HG03025 (cell line): ENCODE results near the gene RAB7B.
"Not testable (repeated sequence)": the region's sequence is repeated elsewhere in the genome, so short reads cannot be mapped to it uniquely, and the experiment has no call there.

ENCODE experiments used
- ATAC-seq: cut with Tn5 transposase; IDR thresholded peaks from one replicate; pipeline ENCODE4 v1.9.1; 2021; ENCODE audit warnings: mild to moderate bottlenecking, moderate library complexity; ENCODE audit not compliant: unreplicated experiment, low FRiP score

The RAB7B gene

DNA sequence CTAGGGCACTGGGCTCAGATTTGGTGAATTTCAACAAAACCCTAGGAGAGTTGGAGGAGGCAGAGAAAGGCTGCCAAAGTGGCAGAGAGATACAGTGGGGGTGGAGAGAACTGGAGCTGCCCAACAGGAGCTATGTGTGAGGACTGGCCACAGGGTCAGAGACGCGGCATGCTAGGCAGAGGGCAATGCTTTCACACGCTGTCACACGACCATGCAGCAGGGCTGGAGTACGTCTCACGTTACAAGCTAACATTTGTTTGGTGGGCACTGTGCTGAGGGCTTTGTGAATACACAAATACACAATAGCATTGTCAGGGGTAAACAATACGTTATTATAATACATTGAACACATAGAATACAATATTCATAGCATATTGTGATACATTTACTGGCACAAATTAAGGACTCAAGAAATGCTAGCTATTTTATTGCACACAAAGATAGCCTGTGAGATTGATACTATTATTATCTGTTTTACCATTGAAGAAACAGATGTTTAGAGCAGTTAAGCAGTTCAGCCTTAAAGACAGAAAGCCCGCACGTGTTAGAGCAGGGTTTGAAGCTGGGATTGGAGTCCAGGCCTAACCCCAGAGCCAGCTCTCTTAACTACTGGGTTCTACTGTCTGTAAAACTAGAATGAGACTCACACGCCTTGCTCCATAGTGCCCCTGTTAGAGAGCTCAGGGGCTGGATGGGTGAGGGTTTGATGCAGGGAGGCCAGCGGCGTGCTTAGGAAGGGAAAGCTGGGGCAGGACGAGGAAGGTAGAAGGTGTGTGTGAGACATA, 4.5 kb downstream of the RAB7B start:
- no peak for ATAC-seq

- ATAC-seq = not testable (repeated sequence)
Measured at GRCh38 chr1:205996641-205997040, 6.6 kb downstream of the RAB7B start.

- ATAC-seq = no peak
Measured at GRCh38 chr1:205994346-205994745, 8.8 kb downstream of the RAB7B start.

DNA sequence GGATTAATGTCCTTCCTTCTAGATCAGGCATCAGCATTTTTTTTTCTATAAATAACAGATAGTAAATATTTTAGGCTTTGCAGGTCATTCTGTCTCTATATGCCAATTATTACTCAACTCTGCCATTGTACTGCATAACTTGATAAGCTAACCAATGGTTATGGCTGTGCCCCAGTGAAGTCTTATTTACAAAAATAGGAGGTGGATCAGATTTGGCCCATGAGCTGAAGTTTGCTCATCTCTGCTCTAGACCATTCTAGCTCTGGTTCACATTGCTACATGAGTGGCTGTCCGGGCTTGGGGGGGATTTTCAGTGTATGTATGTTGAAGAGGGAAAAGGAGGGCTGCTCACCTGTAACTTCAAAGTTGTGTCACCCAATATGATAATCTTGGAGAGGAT, 10.1 kb downstream of the RAB7B start:
- no peak for ATAC-seq

DNA sequence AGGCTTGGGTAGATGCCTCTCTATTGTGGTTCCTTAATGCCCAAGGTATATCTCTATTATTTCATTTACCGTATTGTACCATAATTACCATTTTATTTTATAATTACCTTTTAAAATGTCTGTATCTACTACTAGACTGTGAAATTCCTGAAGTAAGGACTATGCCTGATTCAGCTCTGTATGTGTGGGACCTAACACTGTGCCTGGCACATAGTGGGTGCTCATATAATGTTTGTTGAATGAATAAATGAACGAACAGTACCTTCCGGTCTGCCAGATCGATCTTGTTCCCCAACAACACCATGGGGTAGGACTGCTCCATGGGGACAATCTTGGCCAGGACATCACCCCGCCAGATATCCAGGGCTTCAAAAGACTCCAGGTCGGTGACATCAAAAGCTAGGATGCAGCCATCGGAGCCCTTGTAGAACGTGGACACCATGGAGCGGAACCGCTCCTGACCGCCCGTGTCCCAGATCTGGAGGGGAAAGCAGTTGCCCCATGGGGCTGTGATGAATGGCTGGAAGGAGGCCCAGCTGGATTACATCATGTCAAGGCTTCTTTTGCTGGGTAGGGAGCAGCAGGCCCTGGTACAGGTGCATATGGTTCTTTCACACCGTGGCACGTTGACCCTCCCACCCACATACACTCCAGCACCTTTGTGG, 10.8 kb downstream of the RAB7B start:
- no peak for ATAC-seq

DNA sequence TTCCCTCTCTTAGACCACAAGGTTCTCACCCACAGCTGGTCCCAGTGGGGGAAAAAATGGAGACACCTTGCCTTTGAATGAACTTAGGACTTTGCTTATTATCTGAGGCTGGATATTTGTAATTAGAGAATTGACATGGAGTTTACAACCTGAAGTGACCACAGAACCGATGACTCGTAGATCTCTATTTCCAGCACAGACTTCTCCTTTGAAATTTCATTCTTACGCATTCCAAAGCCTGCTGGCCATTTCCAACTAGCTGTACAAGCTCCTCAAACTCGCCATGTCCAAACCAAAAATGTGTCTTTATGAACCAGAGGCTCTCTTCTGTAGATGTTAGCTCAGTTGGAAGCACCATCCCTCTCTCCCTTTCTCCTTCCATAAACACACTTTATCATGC, 12.0 kb downstream of the RAB7B start:
- no peak for ATAC-seq

- ATAC-seq = no peak
Measured at GRCh38 chr1:205990226-205990625, 13.0 kb downstream of the RAB7B start.

DNA sequence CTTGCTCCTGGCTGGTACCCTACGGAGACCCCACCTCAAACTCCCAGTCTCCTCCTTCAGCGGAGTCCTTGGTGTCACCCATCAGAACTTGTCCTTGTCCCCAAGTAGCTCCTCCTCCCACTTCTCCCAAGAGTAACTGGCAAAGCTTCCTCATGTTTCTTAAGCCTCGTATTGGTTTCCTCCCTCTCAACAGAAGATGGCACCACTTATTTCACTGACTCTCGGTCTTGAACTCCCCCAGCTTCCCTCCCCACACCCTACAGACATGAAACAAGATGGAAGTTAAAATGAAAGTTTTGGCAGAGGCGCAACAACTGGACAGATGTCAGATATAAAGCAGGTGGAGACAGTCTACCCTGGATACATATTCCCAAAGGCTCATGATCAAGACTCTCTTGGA, 13.4 kb downstream of the RAB7B start:
- ATAC-seq = no peak

DNA sequence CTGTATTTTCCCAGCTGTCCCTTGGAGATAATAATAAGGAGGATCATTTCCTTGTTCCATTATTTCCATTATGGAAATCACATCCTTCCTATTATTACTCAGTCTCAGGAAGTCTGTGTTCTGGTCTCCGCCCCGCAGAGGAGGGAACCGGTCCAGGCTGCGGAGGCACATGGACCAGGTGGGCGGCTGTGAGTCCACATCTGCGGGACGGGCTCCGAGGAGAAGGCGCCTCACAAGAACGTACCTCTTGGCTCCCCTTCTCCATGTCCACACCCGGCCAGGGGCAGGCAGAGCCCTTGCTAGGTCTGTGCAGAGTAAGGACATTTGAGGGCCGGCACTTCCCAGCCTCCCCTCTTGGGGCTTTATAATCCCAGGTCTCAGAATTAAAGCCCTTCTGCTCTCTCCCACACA, 14.6 kb downstream of the RAB7B start:
- no peak for ATAC-seq

DNA sequence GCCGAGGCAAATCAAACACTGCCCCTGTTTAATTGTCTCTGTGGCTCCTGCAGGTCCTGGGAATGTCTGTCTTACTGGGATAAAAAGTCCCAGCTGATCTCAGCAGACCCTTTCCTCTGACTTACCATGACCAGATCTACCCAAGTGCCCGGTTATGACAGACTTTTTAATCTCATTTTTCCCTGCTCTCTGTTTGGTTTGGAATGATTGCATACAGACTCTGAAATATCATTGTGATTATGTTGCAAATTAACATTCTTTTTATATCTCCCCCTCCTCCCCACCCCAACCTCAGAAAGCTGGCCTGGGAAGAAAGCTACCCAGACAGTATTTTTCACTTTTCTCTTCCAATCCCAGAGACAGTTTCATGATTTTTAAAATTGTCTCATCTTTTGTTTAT, 16.3 kb downstream of the RAB7B start:
- no peak for ATAC-seq

GRCh38 chr1:205986292-205986691, 16.9 kb downstream of the RAB7B start:
- no peak for ATAC-seq

DNA sequence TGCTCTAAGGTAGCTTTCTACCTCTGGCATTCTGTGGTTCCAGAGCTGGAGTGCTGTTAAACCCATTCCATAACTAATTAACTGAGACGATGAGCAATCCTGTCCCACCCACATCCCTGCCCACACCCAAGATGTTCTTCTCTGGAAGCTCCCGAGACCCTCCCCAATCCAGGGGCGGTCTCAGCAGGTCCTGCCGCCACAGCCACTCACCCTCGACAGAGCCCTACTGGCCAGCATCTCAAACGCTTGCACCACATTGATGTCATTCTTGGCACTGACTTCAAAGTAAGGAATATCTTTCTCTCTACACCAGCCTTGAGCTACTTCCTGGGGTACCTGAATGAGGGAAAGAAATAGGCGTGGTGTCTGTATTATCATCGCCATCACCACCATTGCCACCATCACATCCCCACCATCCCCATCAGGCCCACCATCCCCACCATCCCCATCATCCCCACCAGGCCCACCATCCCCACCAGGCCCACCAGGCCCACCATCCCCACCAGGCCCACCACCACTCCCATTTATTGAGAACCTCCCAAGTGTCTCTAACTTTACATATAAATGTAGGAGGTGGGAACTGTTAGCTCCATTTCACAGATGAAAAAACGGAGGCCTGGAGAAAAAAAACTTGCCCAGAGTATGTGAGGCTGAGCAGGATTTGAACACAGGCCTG, 17.7 kb downstream of the RAB7B start:
- no peak for ATAC-seq

- no peak for ATAC-seq
Measured at GRCh38 chr1:205983925-205984725, 19.1 kb downstream of the RAB7B start.

DNA sequence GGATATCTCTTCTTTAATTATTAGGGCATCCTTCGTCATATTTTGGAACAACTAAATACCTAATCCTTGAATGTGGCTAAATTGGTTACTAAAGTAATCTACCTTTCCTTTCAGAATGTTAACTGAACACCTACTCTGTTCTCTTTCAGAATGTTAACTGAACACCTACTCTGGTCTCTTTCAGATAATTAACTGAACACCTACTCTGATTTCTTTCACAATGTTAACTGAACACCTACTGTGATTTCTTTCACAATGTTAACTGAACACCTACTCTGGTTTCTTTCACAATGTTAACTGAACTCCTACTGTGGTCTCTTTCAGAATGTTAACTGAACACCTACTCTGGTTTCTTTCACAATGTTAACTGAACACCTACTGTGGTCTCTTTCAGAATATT, 21.9 kb downstream of the RAB7B start:
- no peak for ATAC-seq

GRCh38 chr1:205980237-205980870, 22.8 kb downstream of the RAB7B start:
- ATAC-seq = no peak

GRCh38 chr1:205979301-205979700, 23.9 kb downstream of the RAB7B start:
- ATAC-seq = no peak

DNA sequence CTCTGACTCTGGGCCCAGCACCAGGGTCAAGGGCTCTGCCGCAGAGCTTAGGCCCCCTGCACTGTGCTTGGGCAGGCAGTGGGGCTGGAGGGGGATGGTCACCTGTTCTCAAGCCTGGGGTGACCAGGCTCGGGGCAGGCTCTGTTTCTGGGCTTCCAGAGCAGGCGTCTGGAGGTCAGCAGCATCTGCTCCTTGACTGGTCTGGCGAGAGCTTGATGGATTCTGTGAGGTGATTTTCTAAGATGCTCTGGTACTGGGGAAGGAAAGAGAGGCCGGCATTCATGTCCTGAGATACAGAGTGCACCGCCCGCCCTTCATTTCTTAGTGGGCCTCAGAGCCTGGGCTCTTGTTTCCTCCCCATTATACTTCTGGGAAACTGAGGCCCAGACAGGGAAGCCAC, 24.5 kb downstream of the RAB7B start:
- ATAC-seq = no peak

GRCh38 chr1:205977402-205978014, 25.7 kb downstream of the RAB7B start:
- ATAC-seq = no peak

DNA sequence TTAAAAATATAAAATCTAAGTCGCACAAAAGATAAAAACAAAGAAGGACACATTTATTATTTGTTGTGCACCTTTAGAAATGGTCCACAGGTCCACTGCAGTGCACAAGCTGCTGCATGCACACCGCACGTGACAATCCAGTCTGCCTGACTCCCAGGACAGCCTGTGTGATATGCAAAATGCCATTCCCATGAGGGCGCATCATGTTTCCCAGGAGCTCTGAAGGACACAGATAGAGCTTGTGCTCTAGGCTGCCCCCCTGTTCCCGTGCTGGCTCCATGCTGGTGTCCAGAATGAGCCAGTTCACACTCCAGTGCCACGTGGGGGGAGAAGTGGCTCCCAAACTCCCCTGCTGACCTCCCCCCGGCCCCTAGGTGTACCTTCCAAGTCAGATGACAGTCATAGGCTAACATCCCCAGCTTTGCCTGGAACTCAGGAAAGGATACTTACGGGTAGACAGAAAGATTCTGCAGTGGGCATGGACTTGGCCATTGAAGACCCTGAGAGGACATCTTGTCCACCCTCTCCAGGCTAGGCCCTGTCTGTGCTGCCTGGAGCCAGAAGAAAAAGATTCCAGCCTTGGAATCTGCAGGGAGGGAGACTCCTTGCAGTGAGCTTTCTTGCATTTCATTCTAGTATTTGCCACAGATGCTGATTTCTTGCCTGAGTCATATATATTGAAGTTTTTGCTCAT, 26.3 kb downstream of the RAB7B start:
- no peak for ATAC-seq
